ENCODE data around the gene UBTF.

DNA sequence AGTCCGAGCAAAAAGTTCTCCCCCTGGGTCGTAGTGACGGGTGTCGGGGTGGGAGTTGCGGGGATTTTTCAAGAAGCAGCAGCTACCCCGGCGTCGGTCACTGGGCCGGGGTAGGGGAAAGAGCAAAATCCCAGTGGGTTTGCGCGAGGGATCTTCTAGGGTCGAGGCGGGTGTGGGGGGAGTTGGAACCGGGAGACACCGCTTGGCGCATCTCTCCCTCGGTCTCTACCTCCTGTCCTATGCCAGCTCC is 2.3 kb upstream of the UBTF start:
- TF ChIP-seq, protein P1, sequence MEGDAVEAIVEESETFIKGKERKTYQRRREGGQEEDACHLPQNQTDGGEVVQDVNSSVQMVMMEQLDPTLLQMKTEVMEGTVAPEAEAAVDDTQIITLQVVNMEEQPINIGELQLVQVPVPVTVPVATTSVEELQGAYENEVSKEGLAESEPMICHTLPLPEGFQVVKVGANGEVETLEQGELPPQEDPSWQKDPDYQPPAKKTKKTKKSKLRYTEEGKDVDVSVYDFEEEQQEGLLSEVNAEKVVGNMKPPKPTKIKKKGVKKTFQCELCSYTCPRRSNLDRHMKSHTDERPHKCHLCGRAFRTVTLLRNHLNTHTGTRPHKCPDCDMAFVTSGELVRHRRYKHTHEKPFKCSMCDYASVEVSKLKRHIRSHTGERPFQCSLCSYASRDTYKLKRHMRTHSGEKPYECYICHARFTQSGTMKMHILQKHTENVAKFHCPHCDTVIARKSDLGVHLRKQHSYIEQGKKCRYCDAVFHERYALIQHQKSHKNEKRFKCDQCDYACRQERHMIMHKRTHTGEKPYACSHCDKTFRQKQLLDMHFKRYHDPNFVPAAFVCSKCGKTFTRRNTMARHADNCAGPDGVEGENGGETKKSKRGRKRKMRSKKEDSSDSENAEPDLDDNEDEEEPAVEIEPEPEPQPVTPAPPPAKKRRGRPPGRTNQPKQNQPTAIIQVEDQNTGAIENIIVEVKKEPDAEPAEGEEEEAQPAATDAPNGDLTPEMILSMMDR (tag by site-specific recombination; IDR thresholded peaks at IDR 0.05), result no peak
- TF ChIP-seq ZNF324 (tag by site-specific recombination; IDR thresholded peaks at IDR 0.05) (no peak), ZNF292 (tag by site-specific recombination; IDR thresholded peaks at IDR 0.05; ENCODE audit: borderline replicate concordance, low read depth) (no peak), OVOL3 (tag by site-specific recombination; IDR thresholded peaks at IDR 0.05) (no peak), KLF16 (tag by site-specific recombination; IDR thresholded peaks at IDR 0.05) (no peak), ZNF585B (tag by site-specific recombination; IDR thresholded peaks at IDR 0.05) (no peak), ZBTB8A (tag by site-specific recombination; IDR thresholded peaks at IDR 0.05) (no peak), ZFP41 (tag by site-specific recombination; IDR thresholded peaks at IDR 0.05; ENCODE audit: borderline replicate concordance) (no peak), ZNF677 (tag by site-specific recombination; IDR thresholded peaks at IDR 0.05) (no peak), BCL11A (tag by site-specific recombination; IDR thresholded peaks at IDR 0.05; ENCODE audit: low read depth) (no peak), HOXA7 (CRISPR knock-in tag; IDR thresholded peaks at IDR 0.05; ENCODE audit: borderline replicate concordance) (no peak), ZNF175 (tag by site-specific recombination; IDR thresholded peaks at IDR 0.05) (no peak)
- TF ChIP-seq, protein P2, sequence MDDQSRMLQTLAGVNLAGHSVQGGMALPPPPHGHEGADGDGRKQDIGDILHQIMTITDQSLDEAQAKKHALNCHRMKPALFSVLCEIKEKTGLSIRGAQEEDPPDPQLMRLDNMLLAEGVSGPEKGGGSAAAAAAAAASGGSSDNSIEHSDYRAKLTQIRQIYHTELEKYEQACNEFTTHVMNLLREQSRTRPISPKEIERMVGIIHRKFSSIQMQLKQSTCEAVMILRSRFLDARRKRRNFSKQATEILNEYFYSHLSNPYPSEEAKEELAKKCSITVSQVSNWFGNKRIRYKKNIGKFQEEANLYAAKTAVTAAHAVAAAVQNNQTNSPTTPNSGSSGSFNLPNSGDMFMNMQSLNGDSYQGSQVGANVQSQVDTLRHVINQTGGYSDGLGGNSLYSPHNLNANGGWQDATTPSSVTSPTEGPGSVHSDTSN (CRISPR knock-in tag; IDR thresholded peaks at IDR 0.05), result no peak
- TF ChIP-seq, protein P3, sequence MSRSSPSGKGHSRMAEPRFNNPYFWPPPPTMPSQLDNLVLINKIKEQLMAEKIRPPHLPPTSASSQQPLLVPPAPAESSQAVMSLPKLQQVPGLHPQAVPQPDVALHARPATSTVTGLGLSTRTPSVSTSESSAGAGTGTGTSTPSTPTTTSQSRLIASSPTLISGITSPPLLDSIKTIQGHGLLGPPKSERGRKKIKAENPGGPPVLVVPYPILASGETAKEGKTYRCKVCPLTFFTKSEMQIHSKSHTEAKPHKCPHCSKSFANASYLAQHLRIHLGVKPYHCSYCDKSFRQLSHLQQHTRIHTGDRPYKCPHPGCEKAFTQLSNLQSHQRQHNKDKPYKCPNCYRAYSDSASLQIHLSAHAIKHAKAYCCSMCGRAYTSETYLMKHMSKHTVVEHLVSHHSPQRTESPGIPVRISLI (tag by site-specific recombination; IDR thresholded peaks at IDR 0.05), result no peak

All from HEK293 (cell line).